DND-41 (cell line): Measurements from ENCODE around the gene EPB41L4A.

ENCODE experiments used
- ATAC-seq: fragments of 200-7000 bp; cut with Tn5 transposase; 3 replicates; pipeline ENCODE4 v1.9.1; 2021; ENCODE audit warnings: low read depth; ENCODE audit not compliant: insufficient read depth
- DNase-seq: peaks from one replicate; pipeline ENCODE4 v3.0.0-alpha.2; 2020
- H2AFZ ChIP-seq: 2 replicates; pipeline ENCODE4 v1.6.0; 2012; ENCODE audit warnings: low read depth, low read length
- H3K27ac ChIP-seq: 2 replicates; pipeline ENCODE4 v1.5.1; 2012; ENCODE audit warnings: low read length, inconsistent platforms
- H3K27me3 ChIP-seq: fragments of 200-600 bp; sonication (generic); 2 replicates; pipeline ENCODE4 v1.6.0; 2012; ENCODE audit warnings: low read length, mild to moderate bottlenecking, inconsistent platforms; ENCODE audit not compliant: insufficient read depth, poor library complexity
- H3K36me3 ChIP-seq: 2 replicates; pipeline ENCODE4 v1.5.1; 2012; ENCODE audit warnings: low read length, inconsistent platforms; ENCODE audit not compliant: insufficient read depth
- H3K4me1 ChIP-seq: 2 replicates; pipeline ENCODE4 v1.5.1; 2012; ENCODE audit warnings: mild to moderate bottlenecking, low read length; ENCODE audit not compliant: insufficient read depth
- H3K4me2 ChIP-seq: 2 replicates; pipeline ENCODE4 v1.6.0; 2012; ENCODE audit warnings: mild to moderate bottlenecking, moderate library complexity, low read length, inconsistent platforms; ENCODE audit not compliant: insufficient read depth
- H3K4me3 ChIP-seq, 2 experiments: fragments of 200-600 bp in 1 of 2; shearing (Covaris generic) in 1 of 2; 2 replicates each; pipeline ENCODE4 v1.5.1; 2012 to 2016; ENCODE audit warnings: inconsistent platforms in 2 of 2, low read length in 2 of 2, mild to moderate bottlenecking in 2 of 2, low read depth in 1 of 2, moderate library complexity in 1 of 2
- H3K79me2 ChIP-seq: 2 replicates; pipeline ENCODE4 v1.6.0; 2012; ENCODE audit warnings: low read length, inconsistent platforms; ENCODE audit not compliant: insufficient read depth
- H3K9ac ChIP-seq: 2 replicates; pipeline ENCODE4 v1.6.0; 2012; ENCODE audit warnings: low read depth, mild to moderate bottlenecking, inconsistent platforms, low read length, moderate library complexity
- H3K9me3 ChIP-seq: 2 replicates; pipeline ENCODE4 v1.5.1; 2012; ENCODE audit warnings: low read length, moderate library complexity, mild to moderate bottlenecking, inconsistent platforms; ENCODE audit not compliant: insufficient read depth, severe bottlenecking
- H4K20me1 ChIP-seq: 2 replicates; pipeline ENCODE4 v1.6.0; 2012; ENCODE audit warnings: low read length; ENCODE audit not compliant: insufficient read depth
- CTCF ChIP-seq: IDR thresholded peaks from 2 replicates; pipeline ENCODE4 v1.5.1; 2012; ENCODE audit warnings: borderline replicate concordance, low read length, moderate library complexity, mild to moderate bottlenecking; ENCODE audit not compliant: poor library complexity, severe bottlenecking; ENCODE audit errors: extremely low read depth
- EZH2 ChIP-seq: IDR thresholded peaks from 3 replicates; pipeline ENCODE4 v1.6.1; 2012; ENCODE audit warnings: borderline replicate concordance, low read depth, mild to moderate bottlenecking, moderate library complexity, low read length, inconsistent platforms; ENCODE audit not compliant: severe bottlenecking

EPB41L4A gene

GRCh38 chr5:112250551-112250950 lies 168.5 kb downstream of the EPB41L4A start:
- DNase-seq (no peak), ATAC-seq (no peak)
- no peaks in the 10 kb centered on the region for H3K4me1 ChIP-seq
- H3K27ac ChIP-seq: no peak overlapping the region
- H3K9me3 ChIP-seq: no peaks in the 10 kb centered on the region
- no peaks in the 10 kb centered on the region for H3K79me2 ChIP-seq
- no peak overlapping the region for H2AFZ ChIP-seq
- no peak overlapping the region for H3K4me3 ChIP-seq
- no peaks in the 10 kb centered on the region for H3K36me3 ChIP-seq
- H4K20me1 ChIP-seq: no peaks in the 10 kb centered on the region
- TF ChIP-seq CTCF (no peak), EZH2 (no peak)
- no peak overlapping the region for H3K4me2 ChIP-seq
- peaks cover 16% of the 10 kb centered on the region for H3K27me3 ChIP-seq
- no peak overlapping the region for H3K9ac ChIP-seq

DNA sequence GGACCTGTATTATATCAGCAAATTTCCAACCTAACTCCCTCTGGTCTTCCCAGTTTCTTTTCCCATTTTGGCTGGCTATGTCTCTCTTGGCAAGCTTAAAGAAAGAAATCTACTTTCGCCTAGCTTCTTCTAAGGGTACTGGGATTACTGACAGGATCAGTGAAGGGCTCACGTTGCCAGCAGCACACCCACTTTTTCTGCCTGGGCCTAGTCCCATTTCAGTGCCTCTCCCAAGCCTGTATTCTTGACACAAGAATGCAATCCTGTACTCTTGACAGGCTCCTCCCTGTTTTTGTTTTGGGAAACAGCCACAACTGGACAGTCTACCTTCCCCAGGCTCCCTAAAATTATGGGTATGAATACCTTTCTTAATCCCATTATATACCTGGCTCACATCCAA lies 170.5 kb downstream of the EPB41L4A start:
- H3K27ac ChIP-seq: no peak overlapping the region
- DNase-seq (no peak), ATAC-seq (no peak)
- H3K9me3 ChIP-seq: no peaks in the 10 kb centered on the region
- H3K4me2 ChIP-seq: no peak overlapping the region
- no peak overlapping the region for H2AFZ ChIP-seq
- TF ChIP-seq EZH2 (no peak), CTCF (no peak)
- no peaks in the 10 kb centered on the region for H3K4me1 ChIP-seq
- H3K27me3 ChIP-seq: peaks cover 11% of the 10 kb centered on the region
- no peaks in the 10 kb centered on the region for H3K36me3 ChIP-seq
- H3K9ac ChIP-seq: no peak overlapping the region
- no peaks in the 10 kb centered on the region for H3K79me2 ChIP-seq
- no peak overlapping the region for H3K4me3 ChIP-seq
- no peaks in the 10 kb centered on the region for H4K20me1 ChIP-seq

DNA sequence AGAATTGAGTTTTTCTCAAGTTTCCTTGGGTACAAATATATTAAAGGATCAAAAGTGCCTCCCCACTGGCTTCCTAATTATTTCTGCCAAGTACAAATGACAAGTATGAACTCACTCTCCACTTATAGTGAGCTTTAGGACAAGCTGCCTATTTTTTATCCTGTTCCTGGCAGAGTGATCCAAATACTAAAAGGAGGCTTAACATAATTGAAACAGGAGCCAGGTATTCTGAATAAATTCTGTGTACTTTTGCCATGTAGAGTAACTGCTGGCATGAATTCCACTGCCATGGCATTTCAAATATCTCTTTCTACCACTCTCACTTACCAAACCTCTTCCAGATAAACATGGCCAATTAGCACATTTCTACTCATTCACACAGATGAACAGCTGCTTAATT lies 171.1 kb downstream of the EPB41L4A start:
- no peak for DNase-seq
- H3K9me3 ChIP-seq: no peaks in the 10 kb centered on the region
- H3K27ac ChIP-seq: no peak overlapping the region
- no peak overlapping the region for H3K9ac ChIP-seq
- H3K79me2 ChIP-seq: no peaks in the 10 kb centered on the region
- no peaks in the 10 kb centered on the region for H3K4me1 ChIP-seq
- H3K4me3 ChIP-seq: no peak overlapping the region
- no peaks in the 10 kb centered on the region for H4K20me1 ChIP-seq
- H3K4me2 ChIP-seq: no peak overlapping the region
- ATAC-seq: no peak
- no peak for TF ChIP-seq CTCF
- no peak for TF ChIP-seq EZH2
- H3K27me3 ChIP-seq: peaks cover 11% of the 10 kb centered on the region
- no peak overlapping the region for H2AFZ ChIP-seq
- H3K36me3 ChIP-seq: no peaks in the 10 kb centered on the region

DNA sequence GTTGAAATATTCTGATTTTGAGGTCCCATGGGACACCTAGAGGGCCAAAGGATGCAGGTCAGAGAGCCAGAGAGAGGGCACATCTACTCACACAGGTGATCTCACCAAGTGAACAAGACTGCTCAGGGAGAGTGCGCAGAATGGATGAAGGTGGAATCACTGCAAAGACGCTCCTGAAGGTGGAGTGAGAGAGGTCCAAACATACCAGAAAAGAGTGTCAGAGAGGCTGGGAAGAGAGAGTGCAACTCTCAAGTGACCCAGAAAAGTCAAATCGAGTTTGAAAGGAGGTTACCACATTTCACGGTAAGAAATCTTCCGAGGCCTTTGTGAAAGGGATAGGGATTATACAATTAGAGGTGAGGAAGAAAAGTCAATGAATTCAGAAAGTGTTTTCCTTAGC lies 173.4 kb downstream of the EPB41L4A start:
- Histone ChIP-seq H3K36me3 (no peaks in the 10 kb centered on the region), H3K79me2 (no peaks in the 10 kb centered on the region), H4K20me1 (no peaks in the 10 kb centered on the region), H3K4me2 (no peak overlapping the region), H3K9me3 (no peaks in the 10 kb centered on the region), H2AFZ (no peak overlapping the region), H3K27me3 (peaks cover 11% of the 10 kb centered on the region), H3K4me3 (no peak overlapping the region), H3K9ac (no peak overlapping the region), H3K4me1 (no peaks in the 10 kb centered on the region), H3K27ac (no peak overlapping the region)
- no peak for TF ChIP-seq EZH2
- TF ChIP-seq CTCF: no peak
- DNase-seq (no peak), ATAC-seq (no peak)
